Effector memory CD4-positive, alpha-beta T cell (primary cell): Measurements from ENCODE around the gene CACNB4.

Source experiments
- DNase-seq, 3 donors: peaks; one replicate each; pipeline ENCODE4 v3.0.0-alpha.2; 2020
- H3K27ac ChIP-seq: 2 replicates; pipeline ENCODE4 v1.7.0; 2013; ENCODE audit warnings: mild to moderate bottlenecking, low read length, moderate library complexity; ENCODE audit not compliant: insufficient read depth, poor library complexity, severe bottlenecking
- H3K27me3 ChIP-seq: replicated peaks from 2 replicates; pipeline ENCODE4 v1.7.0; 2013; ENCODE audit warnings: mild to moderate bottlenecking, low read length; ENCODE audit not compliant: insufficient read depth, control insufficient read depth, poor library complexity, severe bottlenecking
- H3K36me3 ChIP-seq: 2 replicates; pipeline ENCODE4 v1.7.0; 2013; ENCODE audit warnings: mild to moderate bottlenecking, low read length, moderate library complexity; ENCODE audit not compliant: control insufficient read depth, insufficient read depth
- H3K4me1 ChIP-seq: 2 replicates; pipeline ENCODE4 v1.7.0; 2013; ENCODE audit warnings: low read length, mild to moderate bottlenecking; ENCODE audit not compliant: control insufficient read depth, insufficient read depth, poor library complexity, severe bottlenecking
- H3K4me3 ChIP-seq: 2 replicates; pipeline ENCODE4 v1.7.0; 2013; ENCODE audit warnings: low read length, low read depth, mild to moderate bottlenecking; ENCODE audit not compliant: insufficient read depth, poor library complexity, severe bottlenecking
- H3K9me3 ChIP-seq: 2 replicates; pipeline ENCODE4 v1.7.0; 2013; ENCODE audit warnings: mild to moderate bottlenecking, low read length, moderate library complexity; ENCODE audit not compliant: control insufficient read depth

CACNB4 gene

DNA sequence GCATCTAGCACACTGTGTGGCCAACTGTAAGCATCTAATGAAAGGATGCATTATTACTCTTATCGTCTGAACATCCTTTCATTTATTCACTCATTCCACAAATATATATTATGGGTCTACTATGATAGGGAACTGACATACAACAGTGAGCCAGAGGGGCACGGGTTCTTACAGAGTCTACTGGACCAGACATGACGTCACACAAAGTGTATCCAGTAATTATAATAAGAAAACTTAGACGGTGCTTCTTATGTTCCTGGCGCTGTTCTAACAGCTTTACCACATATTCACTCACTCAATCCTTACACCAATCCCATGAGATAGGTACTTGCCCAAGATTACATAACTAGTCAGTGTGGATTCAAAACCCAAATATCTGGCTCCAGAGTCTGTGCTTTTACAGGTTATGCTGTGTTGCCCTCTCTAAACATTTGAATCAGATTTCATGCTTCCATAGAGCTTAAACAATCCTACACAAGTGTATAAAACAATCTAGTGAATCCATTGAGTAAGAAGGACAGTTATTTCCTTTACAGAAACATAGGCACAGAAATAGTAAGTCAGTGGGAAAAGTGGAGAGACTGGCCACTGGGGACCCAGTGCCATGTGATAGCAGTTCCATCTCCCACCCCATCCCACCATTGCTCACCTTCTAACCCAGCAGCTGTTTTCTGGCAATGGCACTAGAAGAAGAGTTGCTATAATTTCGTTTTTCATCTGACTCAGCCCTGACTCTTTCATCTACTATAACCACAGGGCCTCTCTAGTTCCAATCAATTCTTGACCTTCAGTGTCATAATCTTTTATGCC lies 246.4 kb downstream of the CACNB4 start:
- Histone ChIP-seq H3K27me3 (no peaks in the 10 kb centered on the region), H3K36me3 (no peaks in the 10 kb centered on the region), H3K27ac (no peak overlapping the region), H3K9me3 (no peaks in the 10 kb centered on the region), H3K4me1 (no peaks in the 10 kb centered on the region), H3K4me3 (no peak overlapping the region)
- no peak for DNase-seq

DNA sequence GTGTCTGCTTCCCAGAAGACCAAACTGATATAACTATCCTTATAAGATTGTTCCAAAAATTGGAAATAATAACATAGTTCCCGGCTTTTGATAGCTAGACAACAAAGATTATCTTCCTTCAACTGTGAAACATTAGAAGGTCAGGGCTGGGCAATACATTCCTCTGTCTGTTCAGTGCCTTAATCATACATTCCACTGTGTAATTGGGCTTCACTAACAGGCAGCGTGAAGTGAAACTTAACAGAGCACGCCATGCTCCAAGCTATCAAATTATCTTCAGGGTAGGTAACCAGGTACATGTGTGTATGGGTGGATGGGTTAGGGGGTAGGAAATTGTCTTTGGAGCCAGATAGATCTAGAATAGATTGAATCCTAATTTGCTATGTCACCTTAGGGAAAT lies 247.1 kb downstream of the CACNB4 start:
- no peak overlapping the region for H3K27ac ChIP-seq
- H3K4me3 ChIP-seq = no peak overlapping the region
- H3K36me3 ChIP-seq = no peaks in the 10 kb centered on the region
- H3K4me1 ChIP-seq = no peaks in the 10 kb centered on the region
- no peaks in the 10 kb centered on the region for H3K9me3 ChIP-seq
- DNase-seq = no peak
- H3K27me3 ChIP-seq = no peaks in the 10 kb centered on the region

DNA sequence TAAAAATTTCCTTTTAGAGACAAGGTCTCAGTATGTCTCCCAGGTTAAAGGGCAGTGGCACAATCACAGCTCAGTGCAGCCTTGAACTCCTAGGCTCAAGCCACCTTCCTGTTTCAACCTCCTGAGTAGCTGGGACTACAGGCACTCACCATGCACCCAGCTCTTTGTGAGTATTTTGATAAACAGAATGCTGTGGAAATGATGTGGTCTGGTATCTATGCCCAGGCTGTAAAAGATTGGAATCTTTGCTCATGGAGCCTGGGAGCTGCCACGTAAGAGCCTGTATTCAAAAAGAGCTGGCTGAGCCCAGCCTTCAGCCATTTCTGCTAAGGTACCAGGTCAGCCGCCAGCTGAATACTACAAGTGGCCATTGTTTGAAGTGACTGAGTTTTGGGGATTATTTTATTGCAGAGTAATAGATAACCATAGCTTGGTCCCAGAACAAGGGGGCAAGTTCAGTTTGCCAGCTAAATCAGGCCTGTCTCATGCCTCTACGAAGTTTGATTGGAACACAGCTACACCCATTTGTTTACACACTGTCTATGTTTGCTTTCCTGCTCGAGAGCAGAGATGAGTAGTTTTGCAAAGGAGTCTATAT lies 249.3 kb downstream of the CACNB4 start:
- no peak overlapping the region for H3K27ac ChIP-seq
- no peak overlapping the region for H3K4me3 ChIP-seq
- DNase-seq = no peak
- H3K4me1 ChIP-seq = no peaks in the 10 kb centered on the region
- no peaks in the 10 kb centered on the region for H3K9me3 ChIP-seq
- no peaks in the 10 kb centered on the region for H3K36me3 ChIP-seq
- no peaks in the 10 kb centered on the region for H3K27me3 ChIP-seq

DNA sequence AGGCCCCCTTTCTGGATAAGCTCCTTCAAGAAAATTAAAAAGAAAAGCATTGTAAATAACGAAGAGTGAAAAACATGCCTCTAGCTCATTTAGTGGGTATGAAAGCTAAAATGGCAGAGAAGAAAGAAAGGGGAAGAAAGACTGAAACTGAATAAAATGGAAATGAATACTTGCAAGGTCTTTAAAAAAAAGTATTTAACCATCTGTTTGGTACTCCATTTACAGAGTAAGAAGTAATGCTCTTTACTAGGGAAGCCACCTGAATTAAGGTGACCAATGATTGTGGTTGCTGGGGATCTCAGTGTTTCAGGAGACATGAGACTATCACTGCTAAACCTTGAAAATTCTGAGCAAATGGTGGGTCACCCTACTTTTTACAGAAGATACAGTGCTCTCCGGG lies 253.0 kb downstream of the CACNB4 start:
- no peaks in the 10 kb centered on the region for H3K9me3 ChIP-seq
- H3K36me3 ChIP-seq = no peaks in the 10 kb centered on the region
- H3K4me3 ChIP-seq = no peak overlapping the region
- DNase-seq = no peak
- no peaks in the 10 kb centered on the region for H3K4me1 ChIP-seq
- no peak overlapping the region for H3K27ac ChIP-seq
- no peaks in the 10 kb centered on the region for H3K27me3 ChIP-seq

DNA sequence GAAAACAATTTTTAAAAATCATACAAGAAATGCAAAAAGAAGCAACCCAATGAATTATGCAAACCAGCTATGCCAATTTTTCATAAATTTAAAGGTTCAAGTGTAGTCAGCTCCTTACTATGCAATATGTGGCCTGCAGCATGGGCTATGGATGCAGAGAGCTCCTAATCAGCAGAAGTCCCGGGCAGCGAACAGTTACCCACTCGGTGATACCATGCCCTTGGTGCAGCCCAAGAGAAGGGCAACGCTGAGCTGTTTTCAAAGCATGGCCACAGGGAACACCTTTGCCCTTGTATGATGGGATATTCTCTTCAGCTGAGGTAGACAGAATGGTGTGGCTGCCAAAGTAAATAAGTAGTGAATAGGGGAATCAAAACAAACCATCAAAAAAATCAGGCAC lies 253.4 kb downstream of the CACNB4 start:
- no peak for DNase-seq
- Histone ChIP-seq H3K9me3 (no peaks in the 10 kb centered on the region), H3K36me3 (no peaks in the 10 kb centered on the region), H3K4me1 (no peaks in the 10 kb centered on the region), H3K27me3 (no peaks in the 10 kb centered on the region), H3K27ac (no peak overlapping the region), H3K4me3 (no peak overlapping the region)

DNA sequence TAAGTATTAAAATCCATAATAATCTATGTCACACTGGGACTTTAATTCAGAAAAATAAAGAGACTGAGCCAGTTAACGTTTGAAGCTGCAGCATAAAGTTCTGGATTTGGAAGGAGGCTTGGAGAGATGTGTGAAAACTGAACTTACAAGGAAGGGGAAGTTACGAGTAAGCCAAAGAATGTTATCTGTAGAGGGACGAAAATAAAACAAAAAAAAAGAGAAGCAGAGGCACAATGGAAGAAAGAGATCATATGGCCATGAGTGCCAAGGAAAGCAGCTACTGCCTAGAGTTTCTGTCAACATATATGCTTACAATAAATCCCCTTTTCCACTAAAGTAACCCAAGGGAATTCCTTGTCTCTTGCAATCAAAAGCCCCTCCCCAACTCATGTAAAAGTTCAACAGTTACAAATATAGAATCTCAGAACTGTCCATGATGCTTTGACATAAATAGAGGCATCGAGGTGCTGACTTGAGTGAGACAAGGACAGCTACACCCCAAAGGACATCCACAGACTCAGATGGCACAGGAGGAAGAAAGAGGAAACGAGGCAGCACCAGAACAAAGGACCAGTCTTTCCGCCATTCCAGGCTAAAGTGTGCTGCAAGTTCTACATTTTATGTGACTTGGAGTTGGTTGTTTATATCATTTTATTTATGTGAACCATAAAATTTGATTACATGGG lies 254.5 kb downstream of the CACNB4 start:
- H3K36me3 ChIP-seq = no peaks in the 10 kb centered on the region
- no peaks in the 10 kb centered on the region for H3K9me3 ChIP-seq
- H3K4me1 ChIP-seq = no peaks in the 10 kb centered on the region
- no peaks in the 10 kb centered on the region for H3K27me3 ChIP-seq
- no peak overlapping the region for H3K27ac ChIP-seq
- no peak overlapping the region for H3K4me3 ChIP-seq
- DNase-seq = no peak

DNA sequence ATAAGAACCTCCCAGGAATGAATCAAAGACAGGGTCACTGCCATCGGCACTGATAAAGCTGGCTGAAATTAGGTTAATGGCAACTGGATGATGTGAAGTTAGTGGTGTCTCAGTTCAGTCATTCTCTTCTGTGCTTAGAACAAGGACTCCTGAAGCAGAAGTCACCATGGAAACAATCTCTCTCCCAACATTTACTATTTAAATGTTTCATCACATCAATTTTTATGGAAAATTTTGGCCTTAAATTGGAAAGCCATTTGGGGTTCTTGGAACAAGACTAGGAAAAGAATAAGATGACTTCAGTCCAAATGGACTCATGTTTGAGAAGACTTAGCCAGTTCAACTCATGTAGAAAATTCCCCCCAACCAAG lies 255.2 kb downstream of the CACNB4 start:
- H3K27ac ChIP-seq = no peak overlapping the region
- no peaks in the 10 kb centered on the region for H3K36me3 ChIP-seq
- no peaks in the 10 kb centered on the region for H3K9me3 ChIP-seq
- no peak for DNase-seq
- H3K4me3 ChIP-seq = no peak overlapping the region
- H3K4me1 ChIP-seq = no peaks in the 10 kb centered on the region
- no peaks in the 10 kb centered on the region for H3K27me3 ChIP-seq

DNA sequence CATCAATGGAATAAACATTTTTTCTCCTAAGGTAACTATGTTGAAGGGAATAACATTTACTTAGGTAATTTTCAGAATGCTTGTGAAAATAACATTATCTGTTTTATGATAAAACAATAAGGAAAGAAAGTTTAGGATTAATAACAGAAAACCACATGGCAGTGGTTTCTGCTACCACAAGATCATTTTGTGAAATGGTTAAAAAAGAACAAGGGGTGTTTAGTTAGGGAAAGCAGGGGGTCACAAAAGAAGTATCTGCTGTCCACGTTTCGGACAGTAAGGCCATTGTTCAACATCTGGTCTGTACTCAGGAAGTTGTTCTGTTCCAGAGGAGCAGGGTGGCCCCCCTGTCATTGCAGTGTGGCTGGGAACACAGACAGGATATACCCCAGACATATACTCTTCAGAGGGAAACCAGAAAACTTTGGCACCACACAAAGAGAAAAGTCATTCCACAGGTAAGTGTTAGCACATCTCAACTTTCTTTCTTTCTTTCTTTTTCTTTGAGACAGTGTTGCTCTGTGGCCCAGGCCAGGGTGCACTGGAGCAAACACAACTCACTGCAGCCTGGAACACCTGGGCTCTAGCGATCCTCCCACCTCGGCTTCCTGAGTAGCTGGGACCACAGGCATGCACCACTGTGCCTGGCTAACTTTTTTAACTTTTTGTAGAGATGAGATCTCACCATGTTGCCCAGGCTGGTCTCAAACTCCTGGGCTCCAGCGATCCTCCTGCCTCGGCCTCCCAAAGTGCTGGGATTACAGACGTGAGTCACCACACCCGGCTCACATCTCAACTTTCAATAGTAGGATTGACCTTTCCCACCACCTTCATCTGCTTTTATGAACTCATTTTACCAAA lies 255.8 kb downstream of the CACNB4 start:
- H3K36me3 ChIP-seq = no peaks in the 10 kb centered on the region
- DNase-seq = no peak
- H3K4me3 ChIP-seq = no peak overlapping the region
- H3K27me3 ChIP-seq = no peaks in the 10 kb centered on the region
- H3K27ac ChIP-seq = no peak overlapping the region
- no peaks in the 10 kb centered on the region for H3K4me1 ChIP-seq
- H3K9me3 ChIP-seq = no peaks in the 10 kb centered on the region

DNA sequence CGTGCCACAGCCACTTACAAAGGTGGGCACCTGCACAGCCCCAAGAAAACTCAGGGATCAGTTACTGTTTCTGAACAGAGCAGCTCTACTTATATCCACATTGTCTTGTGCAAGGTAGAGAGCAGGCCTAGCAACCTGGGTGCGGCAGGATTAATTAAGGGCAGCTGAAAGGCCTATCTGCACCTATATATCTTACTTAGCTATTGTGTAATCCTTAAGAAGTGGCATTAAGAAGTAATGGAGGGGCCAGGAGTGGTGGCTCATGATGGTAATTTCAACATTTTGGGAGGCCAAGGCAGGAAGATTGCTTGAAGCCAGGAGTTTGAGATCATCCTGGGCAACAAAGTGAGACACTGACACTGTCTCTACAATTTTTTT lies 257.8 kb downstream of the CACNB4 start:
- Histone ChIP-seq H3K4me3 (no peak overlapping the region), H3K36me3 (no peaks in the 10 kb centered on the region), H3K27ac (no peak overlapping the region), H3K4me1 (no peaks in the 10 kb centered on the region), H3K9me3 (no peaks in the 10 kb centered on the region), H3K27me3 (no peaks in the 10 kb centered on the region)
- no peak for DNase-seq
